Endodermal cell (in vitro differentiated cells): ENCODE measurements around the gene IGF2BP3. TPM values are rescaled to one million over a fixed set of nuclear protein-coding genes. Genes with fewer than 3 reads are reported as not detected.

Source experiments
- DNase-seq: peaks from one replicate; pipeline ENCODE4 v3.0.0-alpha.2; 2017
- H3K27ac ChIP-seq: 2 replicates; pipeline ENCODE4 v1.5.1; 2013; ENCODE audit warnings: mild to moderate bottlenecking, low read depth, low read length, moderate library complexity
- H3K27me3 ChIP-seq: 2 replicates; pipeline ENCODE4 v1.6.1; 2013; ENCODE audit warnings: mild to moderate bottlenecking, low read length, moderate library complexity; ENCODE audit not compliant: insufficient read depth, control insufficient read depth, poor library complexity, severe bottlenecking
- H3K36me3 ChIP-seq: 2 replicates; pipeline ENCODE4 v1.7.0; 2013; ENCODE audit warnings: mild to moderate bottlenecking, low read length, moderate library complexity; ENCODE audit not compliant: control insufficient read depth, insufficient read depth
- H3K4me1 ChIP-seq: one replicate; pipeline ENCODE4 v1.7.0; 2013; ENCODE audit warnings: low read length; ENCODE audit not compliant: control insufficient read depth, insufficient read depth
- H3K4me3 ChIP-seq: 2 replicates; pipeline ENCODE4 v1.5.1; 2013; ENCODE audit warnings: mild to moderate bottlenecking, low read length, moderate library complexity
- H3K9ac ChIP-seq: 2 replicates; pipeline ENCODE4 v1.6.1; 2013; ENCODE audit warnings: mild to moderate bottlenecking, low read length, moderate library complexity; ENCODE audit not compliant: poor library complexity, severe bottlenecking; ENCODE audit errors: extremely low read depth
- H3K9me3 ChIP-seq: 2 replicates; pipeline ENCODE4 v1.6.1; 2013; ENCODE audit warnings: mild to moderate bottlenecking, low read length, moderate library complexity; ENCODE audit not compliant: control insufficient read depth
- H3K27ac Mint-ChIP-seq: 2 replicates; pipeline ENCODE4 v1.8.0; 2020; ENCODE audit warnings: mixed read lengths
- H3K27me3 Mint-ChIP-seq: 2 replicates; pipeline ENCODE4 v1.8.0; 2021; ENCODE audit warnings: mild to moderate bottlenecking, mixed read lengths; ENCODE audit not compliant: insufficient read depth
- H3K36me3 Mint-ChIP-seq: 2 replicates; pipeline ENCODE4 v1.8.0; 2020; ENCODE audit warnings: low read depth, mixed read lengths
- H3K4me1 Mint-ChIP-seq: 2 replicates; pipeline ENCODE4 v1.8.0; 2020; ENCODE audit warnings: mixed read lengths
- H3K4me3 Mint-ChIP-seq: 2 replicates; pipeline ENCODE4 v1.8.0; 2020; ENCODE audit warnings: mild to moderate bottlenecking, moderate library complexity, mixed read lengths
- H3K9me3 Mint-ChIP-seq: 2 replicates; pipeline ENCODE4 v1.8.0; 2020; ENCODE audit warnings: mild to moderate bottlenecking, mixed read lengths
- CTCF ChIP-seq: fragments of 200-600 bp; sonication (generic); conservative IDR thresholded peaks from 2 replicates; pipeline ENCODE4 v1.5.0; 2021; ENCODE audit warnings: antibody characterized with exemption, mild to moderate bottlenecking
- WGBS, 2 experiments: methylation state at CpG; one replicate each; pipeline versions ENCODE4 v1.1.5 to v1.1.7; 2013; ENCODE audit warnings: missing lambda C conversion rate in 2 of 2, mixed read lengths in 1 of 2; ENCODE audit not compliant: insufficient coverage in 1 of 2, insufficient read length in 1 of 2; 5-methylcytosine and 5-hydroxymethylcytosine counted together
- total RNA-seq, 2 donors: library from RNA; stranded (reverse); fragmentation: NEBNext Ultra II Directional in 1 of 2; extraction: Animal tissue kit (Norgen Biotek cat#: 25700) in 1 of 2; gene quantifications; 2 replicates in 1 of 2; 3 replicates in 1 of 2; pipeline ENCODE4 v1.2.1, GENCODE V29; 2021

IGF2BP3 gene
- total RNA-seq, 2 donors from 2014 or later = 114 to 123 TPM

- H3K4me3 ChIP-seq = no peak overlapping the region
- peaks cover 50% of the 10 kb centered on the region for H3K36me3 Mint-ChIP-seq
Measured at GRCh38 chr7:23347682-23348180, 122.6 kb downstream of the IGF2BP3 start.

GRCh38 chr7:23347033-23347681 is 123.1 kb downstream of the IGF2BP3 start:
- no peak for DNase-seq
- Mint-ChIP-seq H3K27me3 (no peaks in the 10 kb centered on the region), H3K36me3 (peaks cover 56% of the 10 kb centered on the region), H3K4me1 (peaks cover 48% of the 10 kb centered on the region), H3K9me3 (no peaks in the 10 kb centered on the region), H3K27ac (no peak overlapping the region), H3K4me3 (no peak overlapping the region)
- no peak for TF ChIP-seq CTCF
- Histone ChIP-seq H3K9ac (no peak overlapping the region), H3K4me3 (no peak overlapping the region), H3K9me3 (no peaks in the 10 kb centered on the region), H3K27me3 (no peaks in the 10 kb centered on the region), H3K27ac (no peak overlapping the region), H3K4me1 (peaks cover 10% of the 10 kb centered on the region), H3K36me3 (peaks cover 74% of the 10 kb centered on the region)
- WGBS, 2 experiments = 97 to 100% methylated on average over 2 to 8 of the region's 9 CpGs

More at GRCh38 chr7:23347682-23348180, 122.6 kb downstream of the IGF2BP3 start:
- Mint-ChIP-seq H3K4me3 (no peak overlapping the region), H3K9me3 (no peaks in the 10 kb centered on the region), H3K27me3 (no peaks in the 10 kb centered on the region), H3K27ac (no peak overlapping the region), H3K4me1 (peaks cover 48% of the 10 kb centered on the region)
- Histone ChIP-seq H3K36me3 (peaks cover 68% of the 10 kb centered on the region), H3K27ac (no peak overlapping the region), H3K4me1 (peaks cover 10% of the 10 kb centered on the region), H3K9me3 (no peaks in the 10 kb centered on the region), H3K27me3 (no peaks in the 10 kb centered on the region), H3K9ac (no peak overlapping the region)
- 98 to 99% methylated on average over 8 of the region's 8 CpGs for WGBS, 2 experiments
- no peak for TF ChIP-seq CTCF
- no peak for DNase-seq

- Histone ChIP-seq H3K36me3 (peaks cover 80% of the 10 kb centered on the region), H3K27ac (no peak overlapping the region), H3K4me3 (no peak overlapping the region), H3K9ac (no peak overlapping the region), H3K4me1 (peaks cover 10% of the 10 kb centered on the region), H3K27me3 (no peaks in the 10 kb centered on the region), H3K9me3 (no peaks in the 10 kb centered on the region)
- 90 to 96% methylated on average over 3 to 8 of the region's 8 CpGs for WGBS, 2 experiments
- Mint-ChIP-seq H3K4me1 (peaks cover 40% of the 10 kb centered on the region), H3K9me3 (no peaks in the 10 kb centered on the region), H3K36me3 (peaks cover 61% of the 10 kb centered on the region), H3K27me3 (no peaks in the 10 kb centered on the region), H3K27ac (no peak overlapping the region), H3K4me3 (no peak overlapping the region)
- DNase-seq = no peak
- no peak for TF ChIP-seq CTCF
Measured at GRCh38 chr7:23346316-23346715, 124.0 kb downstream of the IGF2BP3 start.
